HepG2 (cell line): ENCODE data around the gene APOC3. TPM values are rescaled to one million over a fixed set of nuclear protein-coding genes. Genes with fewer than 3 reads are reported as not detected.
A peak's percentile ranks its signal among the peaks of the same experiment; 100 is the strongest.

Experiments
- ATAC-seq: fragments of 200-7000 bp; cut with Tn5 transposase; 3 replicates; pipeline ENCODE4 v1.9.1; 2020; ENCODE audit warnings: mild to moderate bottlenecking, moderate library complexity
- BruUV-seq: library from RNA; stranded (reverse); fragments of 400-500 nt; replicated peaks from 2 replicates; lab custom pipeline; 2021; lab: Mats Ljungman, UMichigan
- CTCF ChIA-PET: fragments of 300-600 bp; formaldehyde crosslinking; extraction: SDS; loops from one replicate; lab custom pipeline; 2021; ENCODE audit warnings: low total read pairs, inconsistent platforms, low intra/inter-chr PET ratio; lab: Yijun Ruan, JAX
- POLR2A ChIA-PET: fragments of 350-600 bp; sonication (Branson Sonifier 250); formaldehyde crosslinking; loops from one replicate; lab custom pipeline; 2020; ENCODE audit warnings: antibody characterized with exemption, inconsistent platforms; lab: Yijun Ruan, JAX
- DNase-seq: peaks from one replicate; pipeline ENCODE4 v3.0.0-alpha.2; 2015; ENCODE audit warnings: low spot score
- FAIRE-seq: peaks from 3 replicates; lab custom pipeline; 2011; peaks lifted over from hg19 to GRCh38; lab: Jason Lieb, UNC
- H2AFZ ChIP-seq: one replicate; pipeline ENCODE4 v1.6.1; 2011; ENCODE audit warnings: low read length, inconsistent platforms
- H3K27ac ChIP-seq: fragments of 300-600 bp; 3 replicates; pipeline ENCODE4 v1.8.0; 2011; ENCODE audit warnings: mixed run types, mild to moderate bottlenecking, mixed read lengths, low read length, inconsistent platforms; ENCODE audit not compliant: insufficient read depth; ENCODE audit errors: extremely low read length
- H3K27me3 ChIP-seq, 2 experiments: fragments of 200-600 bp in 1 of 2; 2 replicates in 1 of 2; 3 replicates in 1 of 2; pipeline versions ENCODE4 v1.6.0 to v1.8.0; 2011; ENCODE audit warnings: low read length in 2 of 2, mild to moderate bottlenecking in 2 of 2, moderate library complexity in 2 of 2, inconsistent platforms in 1 of 2; ENCODE audit not compliant: insufficient read depth in 2 of 2, control insufficient read depth in 1 of 2
- H3K36me3 ChIP-seq, 2 experiments: fragments of 200-600 bp in 1 of 2; replicated peaks in 1 of 2; 2 replicates in 1 of 2; 3 replicates in 1 of 2; pipeline versions ENCODE4 v1.5.1 to v1.8.0; 2011; ENCODE audit warnings: low read length in 2 of 2, inconsistent platforms in 1 of 2; ENCODE audit not compliant: insufficient read depth in 2 of 2, control insufficient read depth in 1 of 2
- H3K4me1 ChIP-seq: 2 replicates; pipeline ENCODE4 v1.5.1; 2012; ENCODE audit warnings: low read length, inconsistent platforms; ENCODE audit not compliant: insufficient read depth
- H3K4me2 ChIP-seq: 2 replicates; pipeline ENCODE4 v1.6.0; 2011; ENCODE audit warnings: low read depth, low read length, inconsistent platforms
- H3K4me3 ChIP-seq, 3 experiments: fragments of 200-600 bp in 1 of 3; sonication (generic), shearing (Covaris generic) in 1 of 3; replicated peaks in 1 of 3; 2 replicates each; pipeline ENCODE4 v1.5.1; 2011 to 2016; ENCODE audit warnings: low read length in 3 of 3, inconsistent platforms in 2 of 3, low read depth in 2 of 3, mild to moderate bottlenecking in 2 of 3, control low read depth in 1 of 3, mixed read lengths in 1 of 3; ENCODE audit not compliant: insufficient read depth in 1 of 3
- H3K79me2 ChIP-seq: one replicate; pipeline ENCODE4 v1.6.1; 2011; ENCODE audit warnings: low read length, inconsistent platforms; ENCODE audit not compliant: insufficient read depth
- H3K9ac ChIP-seq: 2 replicates; pipeline ENCODE4 v1.6.0; 2011; ENCODE audit warnings: mild to moderate bottlenecking, low read depth, low read length, inconsistent platforms; ENCODE audit not compliant: insufficient read depth
- H3K9me3 ChIP-seq: 2 replicates; pipeline ENCODE4 v1.5.1; 2012; ENCODE audit warnings: mild to moderate bottlenecking, low read length
- H4K20me1 ChIP-seq: 2 replicates; pipeline ENCODE4 v1.6.0; 2011; ENCODE audit warnings: inconsistent platforms, mild to moderate bottlenecking, low read length, moderate library complexity; ENCODE audit not compliant: insufficient read depth
- AGO2 ChIP-seq: fragments of 200-400 bp; formaldehyde crosslinking; optimal IDR thresholded peaks from 2 replicates; pipeline ENCODE3; 2017; ENCODE audit warnings: mild to moderate bottlenecking, low read depth, low read length, moderate library complexity
- FOSL2 ChIP-seq: sonication (generic); formaldehyde crosslinking; IDR thresholded peaks from 2 replicates; pipeline ENCODE4 v1.4.0; 2020; ENCODE audit warnings: missing genetic modification reagents
- HIVEP1 ChIP-seq: sonication (generic); formaldehyde crosslinking; IDR thresholded peaks from 2 replicates; pipeline ENCODE4 v1.4.0; 2020; ENCODE audit warnings: mild to moderate bottlenecking, missing genetic modification reagents
- HNF4G ChIP-seq, 2 experiments: sonication (generic) in 1 of 2; formaldehyde crosslinking in 1 of 2; IDR thresholded peaks; 2 replicates each; pipeline versions ENCODE4 v1.4.0 to v1.6.1; 2011 to 2020; ENCODE audit warnings: borderline replicate concordance in 2 of 2, low read depth in 2 of 2, mild to moderate bottlenecking in 2 of 2, low read length in 1 of 2, missing genetic modification reagents in 1 of 2, moderate library complexity in 1 of 2
- HNRNPL ChIP-seq: fragments of 200-400 bp; formaldehyde crosslinking; IDR thresholded peaks from 2 replicates; pipeline ENCODE4 v1.6.1; 2017; ENCODE audit warnings: mild to moderate bottlenecking, low read depth, low read length
- KDM5B ChIP-seq: sonication (generic); formaldehyde crosslinking; IDR thresholded peaks from 2 replicates; pipeline ENCODE4 v1.4.0; 2020; ENCODE audit warnings: missing genetic modification reagents, mild to moderate bottlenecking, borderline replicate concordance
- MEIS2 ChIP-seq: sonication (generic); formaldehyde crosslinking; IDR thresholded peaks from 2 replicates; pipeline ENCODE4 v1.9.0; 2021; ENCODE audit warnings: mild to moderate bottlenecking, missing genetic modification reagents
- NCOA5 ChIP-seq: sonication (generic); formaldehyde crosslinking; IDR thresholded peaks from 2 replicates; pipeline ENCODE4 v1.4.0; 2020; ENCODE audit warnings: missing genetic modification reagents
- SOX6 ChIP-seq, 2 experiments: fragments of 450-650 bp in 1 of 2; sonication (generic) in 1 of 2; formaldehyde crosslinking in 1 of 2; IDR thresholded peaks; 2 replicates each; pipeline versions ENCODE4 v1.4.0 to v1.6.1; 2017 to 2020; ENCODE audit warnings: antibody characterized with exemption in 1 of 2, mild to moderate bottlenecking in 1 of 2, missing genetic modification reagents in 1 of 2
- THAP9 ChIP-seq: sonication (generic); formaldehyde crosslinking; IDR thresholded peaks from 2 replicates; pipeline ENCODE4; 2020; ENCODE audit warnings: missing genetic modification reagents, mild to moderate bottlenecking, borderline replicate concordance
- ZGPAT ChIP-seq: IDR thresholded peaks from 2 replicates; pipeline ENCODE4 v1.6.1; 2016; ENCODE audit warnings: mild to moderate bottlenecking
- ZNF460 ChIP-seq: sonication (generic); formaldehyde crosslinking; IDR thresholded peaks from 2 replicates; pipeline ENCODE4 v1.5.1; 2020; ENCODE audit warnings: missing genetic modification reagents, mild to moderate bottlenecking, borderline replicate concordance
- ZNF607 ChIP-seq: sonication (generic); formaldehyde crosslinking; IDR thresholded peaks from 2 replicates; pipeline ENCODE4 v1.5.1; 2020; ENCODE audit warnings: missing genetic modification reagents, mild to moderate bottlenecking, borderline replicate concordance
- WGBS: methylation state at CpG from one replicate; pipeline ENCODE4 v1.1.6; 2017; ENCODE audit warnings: low lambda C conversion rate; 5-methylcytosine and 5-hydroxymethylcytosine counted together
- in situ Hi-C: cut with HindIII; loops from 2 replicates; pipeline ENCODE4 v1.10.0; 2017; ENCODE audit warnings: low pct_unique_long_range_greater_than_20kb; ENCODE audit not compliant: extremely low pct_ligation_motif_present
- intact Hi-C: fragments of 100-400 bp; cut with micrococcal nuclease; formaldehyde crosslinking; loops from one replicate; pipeline ENCODE4 v1.10.0; 2022; ENCODE audit not compliant: unreplicated experiment
- polyA plus RNA-seq, 8 experiments: library from polyadenylated mRNA; depleted of rRNA in 3 of 8; stranded (reverse) in 7 of 8; unstranded in 1 of 8; fragments of >200 nt; fragmentation: Illumina TruSeq in 4 of 8; extraction: Trizol in 4 of 8; gene quantifications; 2 replicates each; pipeline versions ENCODE4 v1.2.1 to v1.2.3, GENCODE V29; 2011 to 2016; ENCODE audit warnings: low read depth in 4 of 8, missing spikeins in 1 of 8, mixed read lengths in 1 of 8; ENCODE audit not compliant: insufficient read depth in 1 of 8
- total RNA-seq, 5 experiments: library from RNA; depleted of rRNA; stranded (reverse); fragments of >200 nt; fragmentation: Illumina TruSeq; extraction: Trizol; gene quantifications; 2 replicates each; pipeline ENCODE4 v1.2.3, GENCODE V29; 2016; ENCODE audit warnings: low read depth in 1 of 5
- TF ChIP-seq, protein P1 (sequence below): IDR thresholded peaks from 2 replicates; pipeline ENCODE4 v1.6.1; 2016; ENCODE audit warnings: low read depth, control low read depth
- TF ChIP-seq, protein P2 (sequence below): sonication (generic); formaldehyde crosslinking; conservative IDR thresholded peaks from 2 replicates; pipeline ENCODE4 v1.4.0; 2020; ENCODE audit warnings: missing genetic modification reagents

Gene APOC3
- total and polyA plus RNA-seq, 2 of the 13 experiments (the other 11 are each of a cell fraction or from before 2014, with no cell fraction given): 314 to 687 TPM

DNA sequence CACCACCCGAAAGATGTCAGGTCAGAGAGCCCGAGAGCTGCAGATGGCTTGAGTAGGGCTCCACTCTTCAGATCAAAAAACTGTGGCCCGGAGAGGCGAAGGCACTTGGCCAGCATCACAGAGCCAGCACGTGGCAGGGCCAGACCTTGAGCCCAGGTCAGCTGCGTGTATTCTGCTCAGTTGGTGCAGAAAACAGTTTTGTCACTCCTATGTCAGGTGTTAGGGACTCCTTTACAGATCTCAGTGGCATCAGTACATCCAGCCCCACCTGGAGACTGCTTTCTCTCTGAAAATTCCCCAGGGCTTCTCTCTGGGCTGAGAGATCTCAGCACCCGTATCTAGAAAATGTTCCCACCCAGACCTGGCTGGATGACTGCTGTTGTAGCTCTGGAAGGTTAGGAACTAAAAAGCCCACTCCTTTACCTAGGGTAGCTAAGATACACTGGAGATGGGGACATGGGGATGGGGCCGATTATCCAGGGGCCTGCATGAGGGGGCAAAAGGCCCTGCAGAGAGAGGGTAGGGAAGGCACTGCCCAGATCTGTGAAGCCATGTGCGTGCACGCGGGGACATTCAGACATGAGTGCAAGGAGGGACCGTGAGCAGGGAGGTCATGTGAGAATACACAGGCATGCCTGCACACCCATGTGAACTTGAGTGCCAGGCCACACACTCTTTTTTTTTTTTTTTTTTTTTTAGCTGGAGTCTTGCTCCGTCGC lies 4.3 kb downstream of the APOC3 start:
- 32% methylated on average over 13 of the region's 14 CpGs for WGBS
- Histone ChIP-seq H2AFZ (no peak overlapping the region), H3K4me3 (no peak overlapping the region), H3K4me1 (peaks cover 85% of the 10 kb centered on the region), H3K9ac (peak overlapping the region; percentile 24), H3K36me3 (no peaks in the 10 kb centered on the region; a peak in 2 of 5 replicates), H3K27ac (peak overlapping the region; percentile 99), H4K20me1 (peaks cover 9% of the 10 kb centered on the region; the same call in 1 of the 2 replicates), H3K27me3 (no peaks in the 10 kb centered on the region), H3K4me2 (peak overlapping the region; percentile 79), H3K9me3 (no peaks in the 10 kb centered on the region), H3K79me2 (peaks cover 52% of the 10 kb centered on the region)
- CTCF ChIA-PET: no interaction called here
- intact Hi-C loops: no loop called here
- FAIRE-seq (peak; percentile 66), DNase-seq (peak; percentile 53), ATAC-seq (peak; percentile 7)
- BruUV-seq: no TSS peak
- in situ Hi-C loops: no loop called here
- POLR2A ChIA-PET: interaction anchor here (0.7 to 18.4 kb wide), 12 partner anchors 7 to 311 kb away, joined by 3 to 1365 read pairs (median 34); partner anchors contain the start of genes APOA4, APOA5, APOC3 and BUD13
- peak; percentile 50; the same call in 1 of the 2 replicates for TF ChIP-seq FOSL2 (CRISPR knock-in tag)
- TF ChIP-seq, protein P1, sequence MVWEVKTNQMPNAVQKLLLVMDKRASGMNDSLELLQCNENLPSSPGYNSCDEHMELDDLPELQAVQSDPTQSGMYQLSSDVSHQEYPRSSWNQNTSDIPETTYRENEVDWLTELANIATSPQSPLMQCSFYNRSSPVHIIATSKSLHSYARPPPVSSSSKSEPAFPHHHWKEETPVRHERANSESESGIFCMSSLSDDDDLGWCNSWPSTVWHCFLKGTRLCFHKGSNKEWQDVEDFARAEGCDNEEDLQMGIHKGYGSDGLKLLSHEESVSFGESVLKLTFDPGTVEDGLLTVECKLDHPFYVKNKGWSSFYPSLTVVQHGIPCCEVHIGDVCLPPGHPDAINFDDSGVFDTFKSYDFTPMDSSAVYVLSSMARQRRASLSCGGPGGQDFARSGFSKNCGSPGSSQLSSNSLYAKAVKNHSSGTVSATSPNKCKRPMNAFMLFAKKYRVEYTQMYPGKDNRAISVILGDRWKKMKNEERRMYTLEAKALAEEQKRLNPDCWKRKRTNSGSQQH (CRISPR knock-in tag): 0 out of 2 replicates have a peak, but pooled peaks have one; percentile 33
- no peak for TF ChIP-seq SOX6 (IDR thresholded peaks at IDR 0.05)
- TF ChIP-seq SOX6 (CRISPR knock-in tag; IDR thresholded peaks at IDR 0.05): peak; percentile 61; the same call in 1 of the 2 replicates
- peak; percentile 50; the same call in 1 of the 2 replicates for TF ChIP-seq THAP9
- peak; percentile 81 for TF ChIP-seq NCOA5 (CRISPR knock-in tag)
- TF ChIP-seq MEIS2 (CRISPR knock-in tag): peak; percentile 64; the same call in 1 of the 2 replicates
- peak; percentile 78; the same call in 1 of the 2 replicates for TF ChIP-seq ZNF607 (CRISPR knock-in tag)
- TF ChIP-seq ZNF460: no peak
- TF ChIP-seq, protein P2, sequence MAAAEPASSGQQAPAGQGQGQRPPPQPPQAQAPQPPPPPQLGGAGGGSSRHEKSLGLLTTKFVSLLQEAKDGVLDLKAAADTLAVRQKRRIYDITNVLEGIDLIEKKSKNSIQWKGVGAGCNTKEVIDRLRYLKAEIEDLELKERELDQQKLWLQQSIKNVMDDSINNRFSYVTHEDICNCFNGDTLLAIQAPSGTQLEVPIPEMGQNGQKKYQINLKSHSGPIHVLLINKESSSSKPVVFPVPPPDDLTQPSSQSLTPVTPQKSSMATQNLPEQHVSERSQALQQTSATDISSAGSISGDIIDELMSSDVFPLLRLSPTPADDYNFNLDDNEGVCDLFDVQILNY: 0 out of 2 replicates have a peak, but pooled peaks have one; percentile 21
- TF ChIP-seq HNRNPL: peak; percentile 46; the same call in 1 of the 2 replicates
- TF ChIP-seq HIVEP1 (CRISPR knock-in tag): peak; percentile 33; the same call in 1 of the 2 replicates
- peak; percentile 19; the same call in 1 of the 2 replicates for TF ChIP-seq KDM5B
- TF ChIP-seq ZGPAT (CRISPR knock-in tag): peak; percentile 89
- TF ChIP-seq AGO2: peak; percentile 92
- peak; percentile 72 for TF ChIP-seq HNF4G (IDR thresholded peaks at IDR 0.05; ENCODE audit: borderline replicate concordance, low read depth, low read length)
- TF ChIP-seq HNF4G (CRISPR knock-in tag; IDR thresholded peaks at IDR 0.05; ENCODE audit: borderline replicate concordance, low read depth): peak; percentile 59; the same call in 1 of the 2 replicates
